Effector CD4-positive, alpha-beta T cell (primary cell): ENCODE results near the gene SSBP2.
"Not testable (repeated sequence)": the region's sequence is repeated elsewhere in the genome, so short reads cannot be mapped to it uniquely, and the experiment has no call there.

Experiments
- DNase-seq: peaks from one replicate; pipeline ENCODE4 v3.0.0-alpha.2; 2020

Gene SSBP2

DNA sequence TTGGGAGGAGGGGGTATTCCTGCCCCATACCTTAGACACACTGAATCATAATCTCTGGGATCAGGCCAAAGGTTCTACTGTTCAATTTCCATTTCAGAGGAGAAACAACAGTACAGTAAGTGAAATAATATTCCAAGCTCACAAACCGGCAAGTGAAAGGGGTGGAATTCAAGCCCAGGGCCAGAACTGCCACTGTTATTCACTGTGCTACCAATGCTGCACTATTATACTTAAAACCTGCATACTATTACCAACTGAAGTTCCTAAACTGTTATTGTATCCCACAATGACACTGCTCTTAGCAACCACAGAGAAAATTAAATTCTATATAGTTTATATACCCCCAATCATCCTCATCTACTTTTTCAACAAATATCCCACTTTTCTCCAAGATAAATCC, 24.6 kb downstream of the SSBP2 start:
- no peak for DNase-seq

DNA sequence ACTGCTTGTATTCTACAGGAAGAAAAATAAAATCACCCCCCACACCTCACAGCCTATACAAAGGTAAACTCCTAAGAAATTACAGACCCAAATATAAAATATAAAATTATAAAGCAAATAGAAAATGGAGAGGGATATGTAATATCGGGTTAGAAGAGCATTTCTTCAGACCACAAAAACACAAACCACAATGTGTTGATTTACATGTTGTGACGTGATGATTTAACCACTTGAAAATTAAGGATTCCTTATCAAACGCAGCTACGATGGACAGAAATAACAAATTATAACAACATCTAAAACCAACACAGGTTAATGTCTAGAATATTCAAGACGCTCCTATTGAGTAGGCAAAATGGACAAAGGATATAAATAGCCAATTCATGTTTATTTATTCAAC, 26.3 kb downstream of the SSBP2 start:
- no peak for DNase-seq

DNA sequence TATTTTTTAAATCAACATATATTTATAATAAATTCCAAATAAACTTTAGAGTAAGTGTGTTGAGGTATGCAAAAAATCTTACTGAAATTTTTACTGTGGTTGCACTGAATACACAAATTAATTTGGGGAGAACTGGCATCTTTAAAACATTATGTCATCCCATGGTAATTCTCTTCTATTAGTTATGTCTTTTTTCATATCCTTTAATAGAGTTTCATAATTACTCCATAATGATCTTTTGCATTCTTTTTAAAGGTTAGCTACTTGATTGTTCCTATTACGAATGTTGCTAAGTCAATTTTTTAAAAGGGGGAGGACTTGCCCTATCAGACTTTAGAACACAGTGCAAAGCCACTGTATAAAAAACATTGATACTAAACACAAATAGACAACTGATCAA, 26.8 kb downstream of the SSBP2 start:
- DNase-seq = no peak

DNA sequence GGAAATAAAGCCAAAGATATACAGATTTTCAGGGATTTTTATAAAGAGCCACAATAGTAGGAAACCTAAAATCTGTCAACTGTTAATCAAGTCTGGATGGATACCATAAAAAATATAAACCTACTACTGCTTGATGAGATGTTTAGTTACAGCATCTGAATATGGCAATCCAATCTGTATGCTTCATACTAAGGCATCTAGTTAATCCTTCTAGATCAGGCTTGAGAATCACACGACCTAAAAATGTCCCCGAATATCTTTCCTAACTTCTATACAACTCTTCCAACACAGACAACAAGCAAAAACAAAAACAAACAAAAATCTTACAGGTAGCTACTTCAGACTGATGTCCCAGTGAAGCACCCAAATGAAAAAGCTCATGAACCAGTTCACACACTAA, 29.8 kb downstream of the SSBP2 start:
- DNase-seq = no peak

DNA sequence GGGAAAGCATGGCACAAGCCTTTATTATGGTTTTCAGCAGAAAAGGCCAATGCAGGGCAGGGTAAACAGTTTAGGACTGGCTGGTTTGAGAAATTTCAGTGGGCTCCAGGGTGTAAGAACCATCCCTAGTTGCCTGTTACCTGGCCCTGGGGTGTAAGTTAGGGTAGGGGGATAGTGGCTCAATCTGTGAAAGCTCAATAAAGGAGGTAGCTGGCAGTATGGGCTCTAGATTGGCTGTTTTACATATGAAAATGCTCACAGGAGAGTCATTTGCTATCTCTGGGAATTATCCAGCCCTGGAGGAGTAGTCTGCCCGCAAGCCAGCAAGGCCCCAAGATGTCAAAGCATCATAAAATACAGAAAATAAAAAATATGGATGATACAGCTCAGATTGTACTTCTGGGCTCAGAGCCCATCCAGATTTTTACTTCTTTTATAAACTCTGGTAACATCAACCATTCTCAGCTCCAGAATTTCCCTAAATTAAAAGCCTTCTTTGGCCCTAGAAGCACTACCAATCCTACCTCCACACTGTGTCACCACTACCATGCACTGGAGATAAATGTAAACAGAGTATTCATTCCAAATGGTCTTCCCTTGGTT, 31.1 kb downstream of the SSBP2 start:
- DNase-seq = no peak

DNA sequence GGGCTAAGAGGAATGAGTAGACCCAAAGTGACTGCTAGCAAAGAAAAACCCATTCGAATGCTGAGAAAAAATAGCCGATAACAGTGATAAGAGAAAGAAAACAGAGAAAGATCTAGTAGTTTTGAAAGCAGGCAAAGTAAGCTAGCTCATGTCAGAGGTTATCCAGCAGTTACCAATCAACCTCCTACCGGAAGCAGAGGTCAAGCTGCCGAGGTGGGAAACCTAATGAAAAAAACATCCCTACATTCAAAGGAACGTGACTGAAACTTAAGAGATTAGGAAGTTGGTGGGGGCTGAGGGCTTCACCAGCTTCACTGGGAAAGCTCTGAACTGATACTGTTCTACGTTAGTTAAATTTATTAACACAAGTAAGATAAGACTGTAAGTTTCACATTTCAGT, 32.6 kb downstream of the SSBP2 start:
- no peak for DNase-seq

DNA sequence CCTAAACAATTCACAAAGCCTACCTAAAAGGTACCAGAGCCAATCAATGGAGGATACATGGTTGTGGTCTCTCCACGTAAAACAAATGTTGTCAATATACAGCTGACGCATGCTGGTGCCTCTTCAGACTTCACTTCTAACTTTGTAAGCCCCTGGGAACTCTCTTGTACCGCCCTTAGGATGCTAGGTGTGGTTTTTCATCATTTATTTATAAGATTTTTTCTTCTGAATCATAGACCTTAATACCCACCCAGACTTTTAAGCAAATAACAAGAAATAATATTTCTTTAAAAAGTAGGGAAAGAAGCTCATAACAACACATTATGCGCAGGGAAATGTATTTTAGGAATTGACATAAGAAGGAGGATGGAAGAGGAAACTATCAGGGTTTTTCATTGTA, 33.0 kb downstream of the SSBP2 start:
- no peak for DNase-seq

DNA sequence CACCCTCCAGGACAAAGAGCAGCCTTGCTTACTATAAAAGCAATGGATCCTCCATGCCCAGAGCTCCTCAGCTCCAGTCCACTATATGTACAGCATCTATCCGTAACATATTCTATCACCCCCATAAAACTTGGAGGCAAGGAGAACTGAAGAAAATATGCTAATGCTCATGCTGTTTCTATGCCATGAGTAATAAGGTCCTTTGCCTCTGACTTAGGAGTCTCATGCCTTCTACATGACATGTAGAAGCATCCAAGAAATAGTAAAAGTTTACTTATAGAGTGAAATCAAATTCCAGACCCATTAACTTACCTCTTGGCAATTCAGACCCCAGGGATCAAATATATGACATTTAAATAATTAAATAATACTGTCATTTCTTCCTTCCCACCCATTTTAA, 33.7 kb downstream of the SSBP2 start:
- DNase-seq = no peak

DNA sequence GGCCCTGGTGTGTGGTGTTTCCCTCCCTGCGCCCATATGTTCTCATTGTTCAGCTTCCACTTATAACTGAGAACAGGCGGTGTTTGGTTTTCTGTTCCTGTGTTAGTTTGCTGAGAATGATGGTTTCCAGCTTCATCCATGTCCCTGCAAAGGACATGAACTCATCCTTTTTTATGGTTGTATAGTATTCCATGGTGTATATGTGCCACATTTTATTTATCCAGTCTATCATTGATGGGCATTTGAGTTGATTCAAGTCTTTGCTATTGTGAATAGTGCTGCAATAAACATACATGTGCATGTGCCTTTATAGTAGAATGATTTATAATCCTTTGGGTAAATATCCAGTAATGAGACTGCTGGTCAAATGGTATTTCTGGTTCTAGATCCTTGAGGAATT, 36.8 kb downstream of the SSBP2 start:
- not testable (repeated sequence) for DNase-seq

DNA sequence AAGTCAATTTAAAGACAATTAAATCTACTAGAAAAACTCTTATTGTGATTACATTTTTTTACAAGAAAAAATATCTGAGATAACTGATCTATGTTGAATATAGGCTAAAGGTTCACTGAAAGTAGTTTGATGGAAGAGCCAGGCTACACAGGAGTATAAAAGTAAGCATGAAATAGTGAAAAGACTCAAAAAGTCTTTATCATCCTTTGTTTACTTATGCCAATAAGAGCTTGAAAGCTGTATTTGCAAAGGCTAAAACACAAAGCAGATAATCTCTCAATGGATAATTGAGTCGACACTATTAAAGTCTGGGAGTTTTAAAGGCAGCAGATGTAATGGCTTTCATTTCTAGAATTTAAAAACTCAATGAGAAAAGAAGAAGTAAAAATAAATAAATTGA, 42.0 kb downstream of the SSBP2 start:
- DNase-seq = no peak

DNA sequence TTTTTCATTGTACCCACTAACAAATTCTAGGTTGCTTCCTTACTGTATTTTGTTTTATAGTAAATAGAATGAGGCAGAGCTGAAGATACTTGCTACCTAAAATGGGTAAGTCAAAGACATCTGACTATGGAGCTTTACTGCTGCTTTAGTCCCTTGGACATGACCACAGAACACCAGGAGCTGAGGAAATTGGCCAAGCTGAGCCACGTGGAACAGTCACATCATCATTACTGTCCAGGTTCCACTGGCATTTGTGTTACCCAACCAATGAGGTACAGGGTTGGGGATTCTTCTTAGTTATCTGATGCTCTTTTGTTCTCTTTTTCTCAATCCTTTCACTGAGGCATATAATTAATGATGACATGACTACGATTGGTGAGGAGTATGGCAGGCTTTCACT, 47.1 kb downstream of the SSBP2 start:
- no peak for DNase-seq

DNA sequence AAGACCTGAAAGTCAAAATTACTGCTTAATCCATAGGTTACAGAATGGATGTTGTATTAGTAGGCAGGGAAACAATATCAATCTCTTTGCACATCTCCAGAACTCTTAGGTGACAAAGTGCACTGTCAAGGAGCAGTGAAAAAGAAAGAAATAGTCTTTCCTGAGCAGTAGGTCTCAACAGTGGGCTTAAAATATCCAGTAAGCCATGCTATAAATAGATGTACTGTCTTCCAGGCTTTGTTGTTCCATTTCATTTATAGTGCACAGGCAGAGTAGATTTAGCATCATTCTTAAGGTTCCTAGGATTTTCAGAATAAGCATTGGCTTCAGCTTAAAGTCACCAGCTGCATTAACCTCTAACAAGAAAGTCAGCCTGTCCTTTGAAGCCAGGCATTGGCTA, 50.7 kb downstream of the SSBP2 start:
- DNase-seq = no peak

DNA sequence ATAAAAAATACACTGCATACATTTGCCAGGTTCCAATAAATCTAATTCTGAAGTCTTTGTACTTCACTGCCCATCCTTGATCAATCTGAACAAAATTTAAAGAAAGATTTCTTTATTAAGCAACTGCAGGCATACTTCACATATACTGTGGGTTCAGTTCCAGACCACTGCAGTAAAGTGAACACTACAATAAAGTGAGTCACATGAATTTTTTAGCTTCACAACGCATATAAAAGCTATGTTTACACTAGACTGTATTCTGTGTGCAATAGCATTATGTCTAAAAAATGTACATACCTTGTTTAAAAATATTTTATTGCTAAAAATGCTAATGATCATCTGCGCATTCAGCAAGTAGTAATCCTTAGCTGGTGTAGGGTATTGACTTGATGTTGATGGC, 52.1 kb downstream of the SSBP2 start:
- DNase-seq = no peak

DNA sequence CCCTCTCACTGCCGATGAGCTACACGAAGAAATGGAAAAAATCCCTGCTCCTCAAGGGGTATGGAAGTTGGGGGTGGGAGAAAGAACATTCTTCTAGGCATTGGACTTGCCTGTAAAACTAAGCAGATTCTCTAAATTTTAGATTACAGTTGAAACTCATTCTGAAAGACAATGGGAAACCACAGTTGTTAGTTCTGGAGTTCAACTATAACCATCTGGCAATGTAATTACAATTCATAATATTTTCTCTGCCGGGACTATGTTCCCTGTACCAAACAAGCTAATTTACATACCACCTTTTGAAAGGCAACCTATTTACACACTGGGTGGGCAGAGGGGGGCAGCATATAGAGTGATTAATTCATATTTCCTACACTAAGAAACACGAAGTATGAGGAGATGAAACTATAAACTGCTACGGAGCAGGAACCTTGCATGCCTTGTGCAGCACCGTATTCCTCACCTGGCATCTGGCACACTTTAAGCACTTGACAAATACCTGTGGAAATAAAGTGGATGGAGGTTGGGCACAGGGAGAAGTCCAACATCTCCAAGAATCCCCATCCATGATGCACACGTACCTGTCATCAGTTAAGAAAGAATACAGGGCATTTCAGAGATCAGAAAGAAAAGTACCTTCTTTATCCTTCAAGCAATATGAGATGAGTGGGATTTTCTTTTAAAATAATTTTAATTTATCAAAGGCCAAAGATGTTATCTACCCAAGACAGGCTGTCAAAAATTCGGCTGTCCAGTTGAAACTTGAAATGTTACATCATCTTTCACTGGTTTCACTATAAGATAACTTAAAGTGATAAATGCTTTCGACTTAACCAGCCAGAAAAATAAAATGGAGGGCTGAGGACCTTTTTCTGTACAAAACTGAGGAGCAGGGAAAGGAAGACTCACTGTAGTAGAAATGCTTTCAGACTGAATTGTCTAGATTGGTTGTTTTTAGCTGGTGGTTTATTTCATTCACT, 54.2 kb downstream of the SSBP2 start:
- no peak for DNase-seq

DNA sequence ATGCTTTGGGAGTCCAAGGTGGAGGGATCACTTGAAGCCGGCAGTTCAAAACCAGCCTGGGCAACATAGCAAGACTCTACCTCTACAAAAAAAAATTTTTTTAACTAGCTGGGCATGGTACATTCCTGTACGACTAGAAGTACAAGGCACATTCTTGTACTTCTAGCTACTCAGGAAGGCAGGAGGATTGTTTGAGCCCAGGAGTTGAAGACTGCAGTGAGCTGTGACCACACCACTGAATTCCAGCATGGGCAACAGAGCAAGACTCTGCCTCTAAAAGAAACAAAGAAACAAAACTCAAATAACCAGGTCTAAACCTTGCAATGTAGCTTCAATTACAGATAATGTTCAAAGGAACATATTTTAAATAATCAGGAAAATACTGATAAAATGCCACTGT, 56.2 kb downstream of the SSBP2 start:
- no peak for DNase-seq

DNA sequence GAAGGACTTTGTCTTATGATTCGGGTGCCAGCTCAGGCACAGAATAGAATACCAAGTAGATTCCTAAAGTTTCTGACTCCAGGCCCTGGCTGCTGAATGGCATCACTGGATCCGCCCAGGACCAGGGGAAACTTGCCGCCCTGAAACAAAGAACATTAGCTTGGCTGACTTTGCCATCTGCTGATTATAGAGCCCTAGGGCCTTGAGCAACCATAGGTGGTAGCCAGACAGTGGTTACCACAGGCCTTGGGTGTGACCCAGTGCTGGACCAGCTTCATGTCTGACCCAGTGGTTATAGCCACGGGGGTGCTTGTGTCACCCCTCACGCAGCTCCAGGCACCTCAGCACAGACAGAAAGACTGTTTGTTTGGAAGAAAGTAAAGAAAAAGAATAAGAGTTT, 62.7 kb downstream of the SSBP2 start:
- no peak for DNase-seq

DNA sequence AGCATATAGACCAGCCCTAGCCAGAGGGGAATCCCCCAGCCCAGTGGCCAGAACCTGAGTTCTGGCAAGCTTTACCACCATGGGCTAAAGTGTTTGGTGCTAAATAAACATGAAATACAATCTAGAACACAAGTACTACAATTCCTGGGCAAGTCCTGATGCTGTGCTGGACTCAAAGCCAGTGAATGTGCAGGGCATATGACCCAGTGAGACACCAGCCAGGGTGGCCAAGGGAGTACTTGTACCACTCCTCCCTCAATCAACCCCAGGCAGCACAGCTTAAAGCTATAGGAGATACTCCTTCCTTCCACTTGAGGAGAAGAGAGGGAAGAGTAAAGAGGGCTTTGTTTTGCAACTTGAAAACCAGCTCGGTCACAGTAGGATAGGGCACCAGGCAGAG, 63.6 kb downstream of the SSBP2 start:
- DNase-seq = no peak

DNA sequence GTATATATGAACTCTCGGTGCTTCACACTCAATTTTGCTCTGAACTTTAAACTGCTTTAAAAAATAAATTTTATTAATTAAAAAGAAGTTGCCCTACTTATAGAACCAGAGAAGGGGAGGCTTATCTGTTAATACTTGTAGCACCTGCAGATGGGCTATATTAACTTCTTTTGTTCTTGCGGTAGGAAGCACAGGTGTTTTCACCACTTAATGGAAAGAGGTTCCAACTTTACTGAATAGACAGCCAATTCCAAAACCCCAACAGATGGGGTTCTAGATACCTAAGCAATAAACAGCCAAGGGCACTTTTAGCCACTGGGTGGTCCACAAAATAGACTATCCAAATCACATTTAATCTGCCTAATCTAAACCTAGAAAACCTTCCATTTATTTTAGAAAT, 65.4 kb downstream of the SSBP2 start:
- DNase-seq = no peak

DNA sequence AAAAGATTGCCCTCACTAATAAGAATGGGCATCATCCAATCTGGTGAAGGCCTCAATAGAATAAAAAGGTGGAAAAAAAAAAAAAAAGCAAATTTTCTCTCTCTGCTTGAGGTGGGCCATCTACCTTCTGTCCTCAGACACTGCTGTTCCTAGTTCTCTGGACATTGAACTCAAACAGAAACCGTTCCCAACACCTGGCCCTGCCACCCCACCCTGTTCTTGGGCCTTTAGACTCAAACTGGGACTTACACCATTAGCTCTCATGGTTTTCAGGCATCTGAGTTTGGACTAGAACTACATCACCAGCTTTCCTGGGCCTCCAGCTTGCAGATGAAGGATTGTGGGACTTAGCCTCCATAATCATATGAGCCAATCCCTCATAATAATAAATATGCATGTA, 71.0 kb downstream of the SSBP2 start:
- DNase-seq = no peak

DNA sequence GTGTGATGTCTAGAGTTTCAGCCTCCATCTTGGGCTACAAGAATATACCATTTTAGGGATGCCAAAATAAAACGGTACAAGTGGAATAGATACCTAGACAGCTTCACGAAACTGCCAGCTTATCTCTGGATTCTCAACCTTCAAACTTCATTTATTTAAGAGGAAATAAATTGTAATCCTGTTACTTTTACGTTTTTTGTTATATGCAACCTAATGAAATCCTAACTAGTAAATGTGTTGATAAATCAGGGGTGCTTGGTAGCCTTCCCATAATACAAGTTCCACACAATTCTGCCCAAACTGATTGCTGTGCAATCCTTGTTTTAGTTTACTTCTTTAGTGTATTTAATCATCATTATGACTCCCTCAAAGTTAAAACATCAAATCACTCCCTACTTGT, 75.5 kb downstream of the SSBP2 start:
- no peak for DNase-seq

DNA sequence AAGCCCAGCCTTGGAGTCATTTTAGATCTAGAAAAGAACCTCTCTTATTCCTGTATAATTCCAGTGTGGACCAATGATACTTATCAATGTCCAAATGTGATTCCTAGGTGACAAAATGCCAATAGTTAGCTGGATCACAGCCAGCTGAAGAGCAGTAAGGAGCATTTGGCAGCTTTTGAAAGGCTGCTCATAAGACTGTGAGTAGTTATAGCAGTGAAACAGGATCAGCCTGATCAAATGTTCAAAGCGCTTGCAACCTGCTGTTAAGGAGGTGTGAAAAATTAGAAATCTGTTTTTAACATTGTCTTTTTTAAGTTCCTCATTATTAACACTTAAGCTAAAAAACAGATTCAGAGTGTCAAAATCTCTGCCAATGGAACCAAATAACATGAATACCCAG, 85.1 kb downstream of the SSBP2 start:
- no peak for DNase-seq

DNA sequence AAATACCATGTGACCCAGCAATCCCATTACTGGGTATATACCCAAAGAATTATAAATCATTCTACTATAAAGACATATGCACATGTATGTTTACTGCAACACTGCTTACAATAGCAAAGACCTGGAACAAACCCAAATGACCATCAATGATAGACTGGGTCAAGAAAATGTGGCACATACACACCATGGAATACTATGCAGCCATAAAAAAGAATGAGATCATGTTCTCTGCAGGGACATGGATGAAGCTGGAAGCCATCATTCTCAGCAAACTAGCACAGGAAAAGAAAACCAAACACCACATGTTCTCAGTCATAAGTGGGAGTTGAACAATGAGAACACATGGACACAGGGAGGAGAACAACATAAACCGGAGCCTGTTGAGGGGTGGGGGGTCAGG, 90.3 kb downstream of the SSBP2 start:
- not testable (repeated sequence) for DNase-seq

DNA sequence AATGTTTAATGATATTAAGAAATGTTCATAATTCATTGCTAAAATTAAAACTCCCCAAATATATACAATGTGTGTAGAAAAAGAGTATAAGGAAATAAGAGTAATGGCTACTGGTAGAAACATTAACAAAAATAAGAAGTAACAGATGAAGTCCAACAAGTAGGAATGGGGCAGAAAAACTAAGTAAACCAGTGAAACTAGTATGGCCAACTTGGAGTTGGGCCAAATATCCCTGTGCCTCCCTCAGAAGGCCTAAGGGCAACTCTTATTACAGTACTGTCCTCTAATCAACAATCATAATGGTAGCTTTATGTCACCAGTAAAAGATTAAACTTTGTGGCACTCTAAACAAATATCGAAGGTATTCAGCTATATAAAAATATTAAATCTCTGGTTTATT, 93.5 kb downstream of the SSBP2 start:
- DNase-seq = no peak

DNA sequence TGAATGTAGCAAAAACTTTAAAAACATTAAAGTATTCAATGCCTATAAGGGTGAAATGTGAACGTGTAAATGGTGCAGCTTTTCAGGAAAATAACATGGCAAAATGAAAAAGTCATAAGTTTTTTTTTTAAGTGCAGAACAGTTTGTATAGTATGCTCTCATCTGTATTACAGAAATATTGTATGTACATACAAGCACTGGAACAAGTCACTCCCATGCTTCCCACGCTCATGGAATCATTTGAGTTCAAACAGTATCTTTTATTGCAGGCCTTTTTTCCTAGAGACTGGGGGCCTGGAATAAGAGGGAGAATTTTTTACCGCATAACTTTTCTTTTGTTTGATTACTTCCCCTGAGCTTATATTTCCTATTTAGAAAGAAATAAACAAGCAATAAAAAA, 94.1 kb downstream of the SSBP2 start:
- no peak for DNase-seq

DNA sequence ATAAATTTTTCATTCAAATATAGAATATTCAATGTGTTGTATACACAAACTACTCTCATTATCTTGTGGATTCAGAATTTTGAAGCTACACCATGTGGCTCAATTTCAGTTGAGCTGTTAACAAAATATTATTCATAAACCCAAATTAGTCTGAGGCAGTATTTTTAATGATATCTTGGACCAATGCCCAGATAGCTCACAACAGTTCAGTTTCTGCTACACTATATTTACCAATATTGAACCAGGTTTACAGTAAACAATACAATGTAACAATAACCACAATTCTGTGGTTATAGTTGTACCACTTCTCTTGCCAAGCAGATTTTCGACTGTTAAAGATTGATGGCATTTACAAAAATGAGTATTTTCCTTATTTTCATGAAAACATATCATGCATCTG, 99.9 kb downstream of the SSBP2 start:
- no peak for DNase-seq
